ENCODE measurements around the gene GOPC.

GOPC gene

DNA sequence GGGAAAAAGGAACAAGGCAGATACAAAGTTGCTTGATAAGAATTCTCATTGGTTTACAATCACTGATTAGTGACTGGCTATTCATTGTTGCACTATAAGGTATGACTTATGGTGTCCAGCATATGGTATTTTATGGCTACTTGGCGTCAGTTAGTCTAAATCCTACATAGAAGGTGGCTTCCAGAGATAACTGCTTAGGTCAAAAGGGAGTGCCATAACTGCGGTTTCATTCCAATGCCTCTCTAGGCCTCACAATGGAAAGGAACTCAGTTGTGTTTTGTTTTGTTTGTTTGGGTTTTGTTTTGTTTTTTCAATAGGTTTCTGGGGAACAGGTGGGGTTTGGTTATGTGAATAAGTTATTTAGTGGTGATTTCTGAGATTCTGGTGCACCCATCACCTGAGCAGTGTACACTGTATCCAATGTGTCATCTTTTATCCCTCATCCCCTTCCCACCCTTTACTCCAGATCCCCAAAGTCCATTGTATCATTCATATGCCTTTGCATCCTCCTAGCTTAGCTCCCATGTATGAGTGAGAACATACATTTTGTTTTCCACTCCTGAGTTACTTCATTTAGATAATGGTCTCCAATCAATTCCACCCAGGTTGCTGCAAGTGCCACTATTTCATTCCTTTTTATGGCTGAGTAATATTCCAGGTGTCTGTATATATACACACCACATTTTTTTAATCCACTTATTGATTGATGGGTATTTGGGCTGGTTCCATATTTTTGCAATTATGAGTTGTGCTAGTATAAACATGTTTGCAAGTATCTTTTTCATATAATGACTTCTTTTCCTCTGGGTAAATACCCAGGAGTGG is 7.0 kb downstream of the GOPC start:
- no peak for DNase-seq (ENCODE audit: low read depth in 2 of 2)

DNA sequence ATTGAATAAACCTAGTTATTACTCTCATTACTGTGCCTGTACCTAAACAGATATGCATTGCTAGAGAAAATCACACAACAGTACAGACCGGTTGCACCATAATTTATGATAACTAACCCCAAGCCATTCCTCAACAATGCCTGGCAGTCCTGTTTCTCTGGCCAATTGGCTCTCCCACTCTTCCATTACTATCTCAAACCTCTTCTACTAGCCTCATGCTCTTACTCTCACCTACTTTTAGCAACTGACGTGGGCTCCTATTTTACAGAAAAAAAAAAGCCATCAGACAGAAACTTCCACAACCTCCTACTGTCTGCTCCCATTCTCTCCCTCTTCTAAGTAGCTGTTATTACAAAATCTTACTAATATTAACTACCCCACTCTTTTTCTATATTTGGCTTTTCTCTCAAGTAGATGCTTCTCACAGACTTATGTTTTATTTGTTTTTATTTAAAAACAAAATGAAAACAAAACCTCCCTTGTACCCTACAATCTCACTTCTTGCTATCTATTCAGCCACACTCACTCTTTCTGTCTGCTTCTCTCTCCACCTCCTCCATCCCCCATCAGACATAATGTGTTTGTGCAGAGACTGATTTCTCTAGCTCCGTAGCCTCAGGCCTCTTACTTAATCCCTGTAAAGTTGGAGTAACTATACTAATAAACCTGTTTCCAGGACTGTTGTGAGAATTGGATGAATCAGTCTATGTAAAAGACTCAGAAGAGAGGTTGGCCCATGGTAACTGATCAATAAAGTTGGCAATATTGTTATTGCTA is 9.1 kb downstream of the GOPC start:
- DNase-seq (ENCODE audit: low read depth in 2 of 2): no peak

GRCh38 chr6:117591405-117591804 is 10.9 kb downstream of the GOPC start:
- DNase-seq (ENCODE audit: low read depth in 2 of 2): no peak

DNA sequence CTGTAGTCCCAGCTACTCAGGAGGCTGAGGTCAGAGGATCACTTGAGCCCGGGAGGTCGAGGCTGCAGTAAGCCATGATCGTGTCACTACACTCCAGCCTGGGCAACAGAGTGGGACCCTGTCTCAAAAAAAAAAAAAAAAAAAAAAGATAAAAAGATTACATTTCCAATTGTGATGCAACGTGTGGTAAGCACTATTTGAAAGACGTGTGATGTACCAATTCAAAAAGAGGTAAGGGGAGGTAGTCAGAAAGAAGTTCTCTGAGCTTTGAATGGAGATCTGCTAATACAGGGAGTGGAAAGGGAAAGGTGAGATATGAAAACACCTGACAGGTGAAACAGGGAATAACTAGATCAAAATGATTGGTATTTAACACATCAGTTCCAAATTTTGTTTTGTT is 11.9 kb downstream of the GOPC start:
- DNase-seq (ENCODE audit: low read depth in 2 of 2): no peak

DNA sequence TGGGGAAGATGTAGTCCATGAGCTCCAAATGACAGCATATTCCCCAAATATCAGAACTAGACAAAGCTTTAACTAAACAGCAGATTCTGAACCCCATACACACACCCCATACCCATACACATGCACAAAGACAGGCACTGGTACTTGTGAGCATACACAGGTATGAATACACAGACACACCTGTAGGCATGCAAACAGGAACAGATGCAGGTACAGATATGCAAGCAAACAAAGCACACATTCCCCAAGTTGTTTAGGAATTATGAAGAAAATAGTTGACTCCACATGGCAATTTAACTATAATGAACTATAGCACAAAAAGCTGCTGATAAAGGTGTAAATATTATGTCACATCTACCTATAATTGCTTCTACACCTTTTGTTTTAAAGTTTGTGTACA is 16.7 kb downstream of the GOPC start:
- no peak for DNase-seq (ENCODE audit: low read depth in 2 of 2)

- no peak for DNase-seq (ENCODE audit: low read depth in 2 of 2)
These were observed 28.1 kb downstream of the GOPC start for GRCh38 chr6:117574198-117574597.

GRCh38 chr6:117573006-117573680 is 29.2 kb downstream of the GOPC start:
- no peak for DNase-seq (ENCODE audit: low read depth in 2 of 2)

DNA sequence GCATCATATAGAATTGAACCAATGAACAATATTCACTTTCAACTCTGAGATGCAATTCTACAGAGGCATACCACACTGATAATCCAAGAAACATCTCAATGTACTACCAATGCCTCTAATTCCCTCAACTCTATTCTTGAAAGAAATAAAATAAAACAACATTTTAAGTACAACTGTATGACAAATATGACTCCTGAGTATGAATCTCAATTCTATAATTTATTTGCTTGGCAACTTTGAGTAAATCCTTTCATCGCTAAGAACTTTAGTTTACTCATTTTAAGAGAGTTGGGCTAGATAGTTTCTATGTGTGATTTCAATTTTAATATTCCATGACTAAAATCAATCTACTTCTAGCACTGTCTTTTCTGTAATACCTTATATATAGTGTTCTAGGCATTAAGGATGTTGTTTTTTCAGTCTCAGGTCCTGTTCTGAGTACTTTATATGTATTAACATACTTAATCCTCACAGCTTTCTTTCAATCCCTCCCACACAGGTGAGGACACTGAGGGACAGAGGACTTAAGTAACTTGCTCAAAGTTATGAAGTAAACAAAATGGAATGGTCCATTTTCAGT is 33.4 kb downstream of the GOPC start:
- no peak for DNase-seq (ENCODE audit: low read depth in 2 of 2)

GRCh38 chr6:117568247-117568646 is 34.1 kb downstream of the GOPC start:
- no peak for DNase-seq (ENCODE audit: low read depth in 2 of 2)

DNA sequence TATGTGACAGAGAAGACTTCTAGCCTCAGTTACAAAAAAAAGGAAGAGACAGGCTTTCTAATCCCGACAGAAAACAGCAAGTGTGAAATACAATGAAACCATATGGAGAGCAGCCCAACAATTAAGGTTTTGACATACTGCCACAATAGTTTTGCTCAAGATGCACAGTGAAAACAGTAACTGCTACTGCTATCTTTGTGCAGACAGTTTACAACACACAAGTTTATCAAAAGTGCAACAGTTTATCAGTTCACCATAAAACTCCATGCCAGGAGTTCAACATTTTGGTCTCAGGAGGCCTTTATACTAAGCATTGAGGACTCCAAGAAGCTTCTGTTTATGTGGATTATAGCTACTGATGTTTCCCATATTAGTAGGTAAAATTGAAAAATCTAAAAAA is 37.6 kb downstream of the GOPC start:
- DNase-seq (ENCODE audit: low read depth in 2 of 2): no peak

DNA sequence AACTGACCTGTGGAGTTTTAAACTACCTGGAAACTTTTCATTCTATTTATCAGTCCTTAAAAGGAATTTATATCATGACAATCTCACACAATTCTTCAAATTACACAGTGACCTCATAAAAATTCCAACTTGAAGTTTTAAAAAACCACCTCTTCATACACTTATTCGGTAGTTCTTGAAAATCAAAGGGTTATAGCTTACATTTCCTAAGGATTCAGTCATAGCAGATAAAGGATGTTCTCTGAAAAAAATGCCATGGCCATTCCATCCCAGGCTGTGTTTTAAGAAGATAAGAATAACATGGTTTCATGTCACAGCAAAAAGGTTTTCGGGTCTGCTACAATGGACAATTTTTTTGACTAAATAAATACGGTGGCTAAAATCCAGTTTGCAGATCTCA is 41.2 kb downstream of the GOPC start:
- DNase-seq (ENCODE audit: low read depth in 2 of 2): no peak

GRCh38 chr6:117559299-117559698 is 43.0 kb downstream of the GOPC start:
- DNase-seq (ENCODE audit: low read depth in 2 of 2): no peak

GRCh38 chr6:117558818-117559217 is 43.5 kb downstream of the GOPC start:
- no peak for DNase-seq (ENCODE audit: low read depth in 2 of 2)

- DNase-seq (ENCODE audit: low read depth in 2 of 2): no peak
These were observed 44.4 kb downstream of the GOPC start for GRCh38 chr6:117557951-117558350.

- peak in 1 of 2 experiments; percentile 53 for DNase-seq (ENCODE audit: low read depth in 2 of 2)
These were observed 46.3 kb downstream of the GOPC start for GRCh38 chr6:117555882-117556498.

DNA sequence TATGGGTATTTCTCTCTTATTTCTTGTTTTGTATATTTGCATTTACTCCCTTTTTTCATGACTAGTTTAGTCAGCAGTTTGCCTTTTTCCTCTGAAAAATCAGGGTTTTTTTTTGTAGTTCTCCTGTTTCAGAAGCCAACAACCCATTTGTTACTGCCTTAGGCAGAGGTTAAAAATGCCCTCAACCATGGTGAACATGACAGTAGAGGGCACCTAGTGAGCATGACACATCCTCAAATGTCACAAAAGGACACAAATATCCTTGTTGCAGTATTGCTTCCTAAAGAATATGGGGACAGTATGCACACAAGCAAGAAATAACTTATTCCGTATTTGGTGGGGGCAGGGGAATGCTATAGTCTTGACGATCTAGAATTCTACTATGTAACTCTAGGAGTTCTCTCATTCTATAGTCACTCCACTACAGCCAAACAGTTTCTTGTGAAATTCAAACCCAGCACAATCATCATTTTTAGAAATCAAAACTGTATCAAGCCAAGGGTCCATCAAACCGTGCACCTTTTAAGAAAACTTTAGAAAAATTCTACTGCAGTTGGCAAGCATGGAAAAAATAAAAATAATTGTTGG is 47.0 kb downstream of the GOPC start:
- no peak for DNase-seq (ENCODE audit: low read depth in 2 of 2)

DNA sequence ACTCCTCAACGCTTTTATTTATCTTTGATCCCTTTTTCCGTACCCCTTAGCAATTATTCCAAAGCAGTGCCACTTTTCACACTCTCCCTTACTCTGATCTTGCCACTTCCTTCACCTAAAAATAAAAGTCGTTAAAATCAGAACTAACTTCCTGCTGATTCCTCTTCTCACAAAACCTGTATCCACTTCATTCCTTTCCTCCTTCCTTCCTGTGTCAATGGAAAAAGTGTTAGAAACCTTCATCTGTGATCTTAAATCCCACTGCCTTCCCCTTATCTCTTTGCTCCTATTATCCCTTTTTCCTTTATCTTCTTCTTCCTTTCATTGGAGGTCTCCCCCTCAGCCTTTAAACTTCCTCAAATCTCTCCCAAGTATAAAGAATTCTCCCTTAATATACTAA is 49.2 kb downstream of the GOPC start:
- DNase-seq (ENCODE audit: low read depth in 2 of 2): no peak

DNA sequence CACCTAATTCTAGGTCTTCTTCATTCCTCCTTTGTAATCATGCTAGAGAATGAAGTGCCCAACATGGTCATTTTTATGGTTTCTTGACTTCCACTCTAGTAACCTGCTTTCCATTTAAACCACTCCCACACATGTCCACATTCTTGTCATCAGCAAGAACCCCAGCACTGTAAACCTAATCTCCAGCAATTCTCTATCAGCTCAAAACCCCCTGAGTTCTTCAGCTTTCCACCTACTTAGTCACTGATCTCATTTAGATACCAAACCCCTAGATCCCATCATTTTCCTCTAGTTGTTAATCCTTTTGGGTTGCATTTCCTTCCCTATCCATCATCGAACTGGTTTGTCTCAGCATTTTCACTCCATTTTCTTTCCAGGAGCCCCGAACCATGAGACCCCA is 49.7 kb downstream of the GOPC start:
- DNase-seq (ENCODE audit: low read depth in 2 of 2): no peak

- no peak for DNase-seq (ENCODE audit: low read depth in 2 of 2)
These were observed 51.6 kb downstream of the GOPC start for GRCh38 chr6:117550618-117551242.

GRCh38 chr6:117550078-117550600 is 52.2 kb downstream of the GOPC start:
- no peak for DNase-seq (ENCODE audit: low read depth in 2 of 2)

- no peak for DNase-seq (ENCODE audit: low read depth in 2 of 2)
These were observed 52.7 kb downstream of the GOPC start for GRCh38 chr6:117549611-117550010.
